Peyer's patch (tissue), 4 donors: ENCODE data around the gene EDA.

ENCODE experiments used
- CTCF ChIP-seq, 6 experiments: fragments of 450-650 bp in 4 of 6; fragments of 200-600 bp in 2 of 6; sonication (generic) in 1 of 6; IDR thresholded peaks; one replicate each; pipeline ENCODE4 v1.5.1; 2017 to 2019; ENCODE audit warnings: antibody characterized with exemption in 6 of 6, mild to moderate bottlenecking in 3 of 6, moderate library complexity in 1 of 6
- POLR2A ChIP-seq, 2 donors: fragments of 450-650 bp; IDR thresholded peaks; one replicate each; pipeline ENCODE4 v1.5.1; 2017; ENCODE audit warnings: antibody characterized with exemption in 2 of 2, mild to moderate bottlenecking in 2 of 2, moderate library complexity in 2 of 2

GRCh38 chrX:69919749-69920148, 303.8 kb downstream of the EDA start:
- TF ChIP-seq CTCF (IDR thresholded peaks at IDR 0.05), result no peak
- TF ChIP-seq POLR2A (IDR thresholded peaks at IDR 0.05), result no peak
